PC-3 (cell line): ENCODE measurements around the gene SGMS1.

Experiments used
- CTCF ChIP-seq: fragments of 300-600 bp; sonication (generic); conservative IDR thresholded peaks from 2 replicates; pipeline ENCODE4 v1.5.1; 2017; ENCODE audit warnings: antibody characterized with exemption, low read depth, mild to moderate bottlenecking, low read length
- EZH2 ChIP-seq: fragments of 300-600 bp; sonication (generic); IDR thresholded peaks from one replicate; pipeline ENCODE4 v1.6.1; 2017; ENCODE audit warnings: antibody characterized with exemption, mild to moderate bottlenecking, low read length; ENCODE audit not compliant: unreplicated experiment
- EZH2phosphoT487 ChIP-seq: fragments of 300-600 bp; sonication (generic); IDR thresholded peaks from 2 replicates; pipeline ENCODE4 v1.6.1; 2018; ENCODE audit warnings: mild to moderate bottlenecking, antibody characterized with exemption, low read length, borderline replicate concordance

DNA sequence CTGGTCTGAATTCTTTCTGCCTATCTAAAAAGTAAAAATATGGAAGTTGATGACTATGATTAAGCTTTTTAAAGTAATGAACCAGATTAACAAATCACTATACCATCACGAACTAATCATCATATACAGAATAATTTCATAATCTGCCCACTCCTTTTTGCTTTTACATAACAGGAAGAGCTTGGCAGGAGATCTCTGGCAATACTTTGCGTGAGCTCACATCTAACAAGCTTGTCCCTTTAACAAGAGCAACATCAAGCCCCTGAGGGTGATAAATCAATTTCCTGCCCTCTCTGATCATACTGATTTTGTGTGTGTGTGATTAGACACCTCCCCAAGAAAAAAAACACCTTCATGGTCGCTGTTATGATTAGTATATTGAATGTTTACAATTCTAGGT is 228.9 kb downstream of the SGMS1 start:
- TF ChIP-seq CTCF (no peak), EZH2 (no peak), EZH2phosphoT487 (no peak)
